CD14-positive monocyte (primary cell): ENCODE data around the gene TMCC3. TPM values are rescaled to one million over a fixed set of nuclear protein-coding genes. Genes with fewer than 3 reads are reported as not detected.

ENCODE experiments used
- DNase-seq, 3 donors: peaks; one replicate each; pipeline ENCODE4 v3.0.0-alpha.2; 2011 to 2022
- H2AFZ ChIP-seq: 2 replicates; pipeline ENCODE4 v1.6.0; 2012; ENCODE audit warnings: mild to moderate bottlenecking, low read depth, low read length, inconsistent platforms; ENCODE audit not compliant: insufficient read depth, poor library complexity, severe bottlenecking
- H3K27ac ChIP-seq, 2 donors: 1 replicate in 1 of 2; 2 replicates in 1 of 2; pipeline ENCODE4 v1.5.1; 2012 to 2013; ENCODE audit warnings: low read length in 2 of 2, control low read depth in 1 of 2, inconsistent platforms in 1 of 2, low read depth in 1 of 2, mild to moderate bottlenecking in 1 of 2
- H3K27me3 ChIP-seq, 2 donors: one replicate each; pipeline versions ENCODE4 v1.6.0 to v1.6.1; 2011 to 2013; ENCODE audit warnings: low read length in 2 of 2; ENCODE audit not compliant: control insufficient read depth in 2 of 2, insufficient read depth in 2 of 2
- H3K36me3 ChIP-seq, 2 donors: replicated peaks in 1 of 2; 1 replicate in 1 of 2; 2 replicates in 1 of 2; pipeline versions ENCODE4 v1.5.1 to v1.6.1; 2012 to 2013; ENCODE audit warnings: low read length in 2 of 2, control low read depth in 1 of 2, inconsistent platforms in 1 of 2, mild to moderate bottlenecking in 1 of 2; ENCODE audit not compliant: insufficient read depth in 2 of 2, control insufficient read depth in 1 of 2
- H3K4me1 ChIP-seq, 2 donors: 1 replicate in 1 of 2; 2 replicates in 1 of 2; pipeline versions ENCODE4 v1.5.1 to v1.6.1; 2012 to 2013; ENCODE audit warnings: low read length in 2 of 2, control low read depth in 1 of 2, inconsistent platforms in 1 of 2, mild to moderate bottlenecking in 1 of 2, moderate library complexity in 1 of 2; ENCODE audit not compliant: insufficient read depth in 2 of 2, control insufficient read depth in 1 of 2
- H3K4me2 ChIP-seq: replicated peaks from 2 replicates; pipeline ENCODE3; 2012; ENCODE audit warnings: low read length, moderate library complexity, mild to moderate bottlenecking; ENCODE audit not compliant: poor library complexity, severe bottlenecking; ENCODE audit errors: extremely low read depth
- H3K4me3 ChIP-seq, 3 experiments: fragments of 200-600 bp in 1 of 3; sonication (generic) in 1 of 3; replicated peaks in 1 of 3; 1 replicate in 2 of 3; 2 replicates in 1 of 3; pipeline ENCODE4 v1.5.1; 2011 to 2013; ENCODE audit warnings: low read length in 3 of 3, mild to moderate bottlenecking in 3 of 3, control low read depth in 2 of 3, low read depth in 2 of 3, inconsistent platforms in 1 of 3, moderate library complexity in 1 of 3
- H3K79me2 ChIP-seq: 2 replicates; pipeline ENCODE4 v1.6.0; 2012; ENCODE audit warnings: mild to moderate bottlenecking, control low read depth, inconsistent platforms, low read length, moderate library complexity; ENCODE audit not compliant: insufficient read depth
- H3K9ac ChIP-seq: 2 replicates; pipeline ENCODE4 v1.6.0; 2017; ENCODE audit warnings: low read length, mild to moderate bottlenecking; ENCODE audit not compliant: insufficient read depth, poor library complexity, severe bottlenecking
- H3K9me3 ChIP-seq, 2 donors: replicated peaks in 1 of 2; 1 replicate in 1 of 2; 2 replicates in 1 of 2; pipeline versions ENCODE4 v1.5.1 to v1.6.1; 2012 to 2013; ENCODE audit warnings: low read length in 2 of 2, control low read depth in 1 of 2; ENCODE audit not compliant: control insufficient read depth in 1 of 2, insufficient read depth in 1 of 2
- H4K20me1 ChIP-seq: 2 replicates; pipeline ENCODE4 v1.6.0; 2012; ENCODE audit warnings: mild to moderate bottlenecking, low read length, control low read depth, moderate library complexity; ENCODE audit not compliant: insufficient read depth
- H3K27ac Mint-ChIP-seq, 7 donors: one replicate each; pipeline ENCODE4 v1.8.0; 2020; ENCODE audit warnings: mild to moderate bottlenecking in 7 of 7, mixed read lengths in 7 of 7, moderate library complexity in 6 of 7, inconsistent platforms in 2 of 7
- H3K27me3 Mint-ChIP-seq, 3 donors: one replicate each; pipeline ENCODE4 v1.8.0; 2021 to 2022; ENCODE audit warnings: low read depth in 3 of 3, mild to moderate bottlenecking in 3 of 3, mixed read lengths in 3 of 3, moderate library complexity in 3 of 3, inconsistent platforms in 1 of 3
- H3K36me3 Mint-ChIP-seq, 2 donors: one replicate each; pipeline ENCODE4 v1.8.0; 2020; ENCODE audit warnings: mixed read lengths in 2 of 2, inconsistent platforms in 1 of 2, mild to moderate bottlenecking in 1 of 2
- H3K4me1 Mint-ChIP-seq: one replicate; pipeline ENCODE4 v1.8.0; 2020; ENCODE audit warnings: mild to moderate bottlenecking, mixed read lengths
- H3K4me3 Mint-ChIP-seq, 2 donors: one replicate each; pipeline ENCODE4 v1.8.0; 2020; ENCODE audit warnings: mild to moderate bottlenecking in 2 of 2, mixed read lengths in 2 of 2, moderate library complexity in 1 of 2
- H3K9me3 Mint-ChIP-seq, 7 donors: one replicate each; pipeline ENCODE4 v1.8.0; 2020 to 2022; ENCODE audit warnings: mixed read lengths in 7 of 7, mild to moderate bottlenecking in 6 of 7, moderate library complexity in 6 of 7, inconsistent platforms in 2 of 7
- WGBS: methylation state at CpG from one replicate; pipeline ENCODE4 v1.1.5; 2013; ENCODE audit warnings: missing lambda C conversion rate; ENCODE audit not compliant: insufficient coverage; 5-methylcytosine and 5-hydroxymethylcytosine counted together
- intact Hi-C, 2 donors: fragments of 100-400 bp; cut with micrococcal nuclease; formaldehyde crosslinking; loops; one replicate each; pipeline versions ENCODE4 v1.15.0 to v1.15.1; 2023
- polyA plus RNA-seq, 3 donors: library from polyadenylated mRNA; depleted of rRNA in 1 of 3; unstranded in 2 of 3; stranded (reverse) in 1 of 3; fragments of 300-500 nt in 2 of 3; fragments of >200 nt in 1 of 3; fragmentation: Illumina TruSeq in 2 of 3; gene quantifications; 1 replicate in 2 of 3; 2 replicates in 1 of 3; pipeline ENCODE4 v1.2.3, GENCODE V29; 2012 to 2021
- TF ChIP-seq, protein P1 (sequence below): fragments of 200-600 bp; IDR thresholded peaks from one replicate; pipeline ENCODE4 v1.8.0; 2022; ENCODE audit warnings: antibody characterized with exemption, mild to moderate bottlenecking

The TMCC3 gene
- polyA plus RNA-seq, 3 donors = 3.4 to 14.7 (median 7.1) TPM

DNA sequence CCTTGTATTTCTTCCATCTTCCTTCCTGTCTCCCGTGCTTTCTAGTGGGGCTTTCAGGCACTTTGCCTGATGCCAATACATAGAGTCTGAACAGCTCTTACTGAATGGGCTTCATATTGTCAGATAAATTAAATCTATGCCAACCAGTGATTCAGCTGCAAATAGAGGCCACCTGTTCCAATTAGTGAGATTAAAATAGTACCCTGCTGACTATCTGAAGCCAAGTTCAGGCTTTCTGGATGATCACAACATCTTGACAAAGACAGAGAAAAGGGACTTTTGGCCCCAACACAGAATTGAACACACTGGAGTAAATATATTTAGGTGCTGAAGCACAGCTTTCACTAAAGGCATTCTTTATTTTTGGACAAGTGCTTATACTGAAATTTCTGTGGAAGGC is 11.8 kb downstream of the TMCC3 start:
- Histone ChIP-seq H3K27me3 (peaks cover 8 to 14% of the 10 kb centered on the region in 2 donors), H3K4me1 (peaks cover 27 to 35% of the 10 kb centered on the region in 2 donors), H4K20me1 (no peaks in the 10 kb centered on the region), H3K9me3 (no peaks in the 10 kb centered on the region), H3K27ac (no peak overlapping the region), H3K36me3 (no peaks in the 10 kb centered on the region), H3K79me2 (no peaks in the 10 kb centered on the region), H3K4me2 (no peak overlapping the region), H3K9ac (no peak overlapping the region), H3K4me3 (no peak overlapping the region), H2AFZ (no peak overlapping the region)
- DNase-seq = no peak
- peaks cover 11 to 21% (median 11%) of the 10 kb centered on the region in 3 donors for H3K27me3 Mint-ChIP-seq
- TF ChIP-seq, protein P1, sequence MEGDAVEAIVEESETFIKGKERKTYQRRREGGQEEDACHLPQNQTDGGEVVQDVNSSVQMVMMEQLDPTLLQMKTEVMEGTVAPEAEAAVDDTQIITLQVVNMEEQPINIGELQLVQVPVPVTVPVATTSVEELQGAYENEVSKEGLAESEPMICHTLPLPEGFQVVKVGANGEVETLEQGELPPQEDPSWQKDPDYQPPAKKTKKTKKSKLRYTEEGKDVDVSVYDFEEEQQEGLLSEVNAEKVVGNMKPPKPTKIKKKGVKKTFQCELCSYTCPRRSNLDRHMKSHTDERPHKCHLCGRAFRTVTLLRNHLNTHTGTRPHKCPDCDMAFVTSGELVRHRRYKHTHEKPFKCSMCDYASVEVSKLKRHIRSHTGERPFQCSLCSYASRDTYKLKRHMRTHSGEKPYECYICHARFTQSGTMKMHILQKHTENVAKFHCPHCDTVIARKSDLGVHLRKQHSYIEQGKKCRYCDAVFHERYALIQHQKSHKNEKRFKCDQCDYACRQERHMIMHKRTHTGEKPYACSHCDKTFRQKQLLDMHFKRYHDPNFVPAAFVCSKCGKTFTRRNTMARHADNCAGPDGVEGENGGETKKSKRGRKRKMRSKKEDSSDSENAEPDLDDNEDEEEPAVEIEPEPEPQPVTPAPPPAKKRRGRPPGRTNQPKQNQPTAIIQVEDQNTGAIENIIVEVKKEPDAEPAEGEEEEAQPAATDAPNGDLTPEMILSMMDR = no peak
- WGBS = no CpG with 5 or more reads among the region's 1 CpG
- peak overlapping the region in 2 of 7 donors; percentile 3 to 64 for H3K27ac Mint-ChIP-seq
- intact Hi-C loops = no loop called here
- H3K36me3 Mint-ChIP-seq = peaks cover 9 to 26% of the 10 kb centered on the region in 2 donors
- peaks cover 41% of the 10 kb centered on the region for H3K4me1 Mint-ChIP-seq
- peaks cover 0 to 3% (median 0%) of the 10 kb centered on the region in 7 donors for H3K9me3 Mint-ChIP-seq
- peak overlapping the region; percentile 4 to 60 for H3K4me3 Mint-ChIP-seq

DNA sequence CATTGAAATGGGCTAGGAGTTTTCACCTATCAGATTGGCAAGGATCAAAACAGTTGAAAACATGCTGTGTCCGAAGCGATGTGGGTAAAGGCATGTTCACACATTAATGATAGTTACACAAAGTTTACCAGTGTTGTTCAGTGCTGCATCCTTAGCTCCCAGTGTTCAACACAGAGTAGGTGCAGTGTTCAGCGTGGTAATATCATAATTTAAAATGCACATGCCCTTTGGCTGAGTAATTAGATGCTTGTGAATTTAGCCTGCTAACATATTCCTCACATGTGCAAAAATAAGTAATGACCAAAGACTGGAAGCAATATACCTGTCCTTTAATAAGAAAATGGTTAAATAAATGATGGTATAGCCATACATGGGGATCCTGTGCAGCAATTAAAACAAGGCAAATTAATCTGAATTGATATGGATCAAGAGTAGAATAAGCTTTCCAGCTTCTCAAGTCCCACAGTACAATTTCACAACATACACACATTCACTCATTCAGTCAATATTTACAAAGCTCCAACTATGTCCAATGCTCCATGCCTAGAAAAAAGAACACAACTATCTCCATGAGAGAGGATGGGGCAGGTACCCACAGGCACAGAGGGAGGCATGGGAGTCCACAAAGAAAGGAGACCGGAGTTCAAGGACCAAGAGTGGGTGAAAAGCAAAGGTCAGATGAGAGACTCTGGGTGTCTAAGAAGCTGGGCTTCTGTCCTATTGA is 12.8 kb downstream of the TMCC3 start:
- H3K36me3 ChIP-seq = no peaks in the 10 kb centered on the region
- no peak overlapping the region for H3K4me3 ChIP-seq
- no peak overlapping the region for H3K27ac ChIP-seq
- intact Hi-C loops = no loop called here
- no peak overlapping the region for H3K4me2 ChIP-seq
- H3K9me3 ChIP-seq = no peaks in the 10 kb centered on the region
- peaks cover 20 to 26% of the 10 kb centered on the region in 2 donors for H3K4me1 ChIP-seq
- no peak overlapping the region for H2AFZ ChIP-seq
- WGBS = no CpG with 5 or more reads among the region's 4 CpGs
- TF ChIP-seq, protein P1 = no peak
- no peak overlapping the region for H3K9ac ChIP-seq
- peaks cover 11 to 21% (median 11%) of the 10 kb centered on the region in 3 donors for H3K27me3 Mint-ChIP-seq
- H3K4me1 Mint-ChIP-seq = peaks cover 32% of the 10 kb centered on the region
- H3K9me3 Mint-ChIP-seq = peaks cover 0 to 3% (median 0%) of the 10 kb centered on the region in 7 donors
- no peaks in the 10 kb centered on the region for H3K79me2 ChIP-seq
- H4K20me1 ChIP-seq = no peaks in the 10 kb centered on the region
- H3K27me3 ChIP-seq = peaks cover 8 to 14% of the 10 kb centered on the region in 2 donors
- peak overlapping the region in 3 of 7 donors; percentile 7 to 21 (median 13) for H3K27ac Mint-ChIP-seq
- H3K4me3 Mint-ChIP-seq = peak overlapping the region in 1 of 2 donors; percentile 8
- no peak for DNase-seq
- peaks cover 7 to 23% of the 10 kb centered on the region in 2 donors for H3K36me3 Mint-ChIP-seq
